Kidney capillary endothelial cell (primary cell): ENCODE results near the gene PATJ.
A peak's percentile ranks its signal among the peaks of the same experiment; 100 is the strongest.

Experiments
- DNase-seq: peaks from one replicate; pipeline ENCODE4 v3.0.0-alpha.2; 2018; ENCODE audit warnings: low spot score

Gene PATJ

GRCh38 chr1:62054188-62054587, 311.9 kb downstream of the PATJ start:
- DNase-seq, result no peak

- DNase-seq, result no peak
These were observed 314.9 kb downstream of the PATJ start for GRCh38 chr1:62057230-62057629.

- no peak for DNase-seq
These were observed 315.5 kb downstream of the PATJ start for GRCh38 chr1:62057641-62058290.

GRCh38 chr1:62058956-62059355, 316.7 kb downstream of the PATJ start:
- no peak for DNase-seq

- DNase-seq, result no peak
These were observed 319.8 kb downstream of the PATJ start for GRCh38 chr1:62062087-62062486.

GRCh38 chr1:62064829-62065407, 322.6 kb downstream of the PATJ start:
- DNase-seq, result peak; percentile 14

- no peak for DNase-seq
These were observed 324.4 kb downstream of the PATJ start for GRCh38 chr1:62066713-62067112.

- no peak for DNase-seq
These were observed 326.1 kb downstream of the PATJ start for GRCh38 chr1:62068416-62068843.

GRCh38 chr1:62068978-62069377, 326.7 kb downstream of the PATJ start:
- DNase-seq, result no peak

- DNase-seq, result peak; percentile 21
These were observed 328.2 kb downstream of the PATJ start for GRCh38 chr1:62070384-62071011.

GRCh38 chr1:62071695-62072094, 329.4 kb downstream of the PATJ start:
- no peak for DNase-seq

- peak; percentile 69 for DNase-seq
These were observed 334.0 kb downstream of the PATJ start for GRCh38 chr1:62076286-62076685.

GRCh38 chr1:62077821-62078220, 335.5 kb downstream of the PATJ start:
- no peak for DNase-seq

GRCh38 chr1:62082456-62083363, 340.4 kb downstream of the PATJ start:
- DNase-seq, result peak; percentile 42

GRCh38 chr1:62084310-62084890, 342.1 kb downstream of the PATJ start:
- DNase-seq, result no peak

- DNase-seq, result no peak
These were observed 346.2 kb downstream of the PATJ start for GRCh38 chr1:62088439-62088838.

- DNase-seq, result no peak
These were observed 347.3 kb downstream of the PATJ start for GRCh38 chr1:62089570-62089969.

- DNase-seq, result no peak
These were observed 347.7 kb downstream of the PATJ start for GRCh38 chr1:62090016-62090415.

- no peak for DNase-seq
These were observed 349.8 kb downstream of the PATJ start for GRCh38 chr1:62092110-62092509.

- no peak for DNase-seq
These were observed 351.0 kb downstream of the PATJ start for GRCh38 chr1:62093261-62093660.

- DNase-seq, result no peak
These were observed 355.2 kb downstream of the PATJ start for GRCh38 chr1:62097464-62097863.

GRCh38 chr1:62100442-62100841, 358.2 kb downstream of the PATJ start:
- no peak for DNase-seq
